LNCAP (cell line): ENCODE data around the gene FAM107A.

ENCODE experiments used
- CTCF ChIP-seq: fragments of 450-650 bp; IDR thresholded peaks from 2 replicates; pipeline ENCODE4 v1.5.1; 2017; ENCODE audit warnings: mild to moderate bottlenecking

The FAM107A gene

GRCh38 chr3:58524326-58524888 lies 52.8 kb downstream of the FAM107A start:
- TF ChIP-seq CTCF, result no peak

- no peak for TF ChIP-seq CTCF
These were observed 54.3 kb downstream of the FAM107A start for GRCh38 chr3:58522759-58523425.

- TF ChIP-seq CTCF, result no peak
These were observed 55.1 kb downstream of the FAM107A start for GRCh38 chr3:58521917-58522631.

- TF ChIP-seq CTCF, result no peak
These were observed 55.9 kb downstream of the FAM107A start for GRCh38 chr3:58521336-58521670.

- no peak for TF ChIP-seq CTCF
These were observed 56.5 kb downstream of the FAM107A start for GRCh38 chr3:58520403-58521335.

- no peak for TF ChIP-seq CTCF
These were observed 57.4 kb downstream of the FAM107A start for GRCh38 chr3:58519668-58520402.

- TF ChIP-seq CTCF, result no peak
These were observed 58.9 kb downstream of the FAM107A start for GRCh38 chr3:58518291-58518789.
